Muscle of back (tissue), 11 donors: ENCODE data around the gene AGAP3. TPM values are rescaled to one million over a fixed set of nuclear protein-coding genes. Genes with fewer than 3 reads are reported as not detected.

ENCODE experiments used
- DNase-seq, 3 donors: peaks; one replicate each; pipeline versions ENCODE4 v3.0.0 to v3.0.0-alpha.2; 2013
- polyA plus RNA-seq, 10 donors: library from polyadenylated mRNA; unstranded; fragments of 120-200 nt; gene quantifications; one replicate each; pipeline ENCODE4 v1.2.1, GENCODE V29; 2013; ENCODE audit not compliant: insufficient read length in 10 of 10

Gene AGAP3
- polyA plus RNA-seq, 10 donors = 53.5 to 84.1 (median 67.8) TPM

DNA sequence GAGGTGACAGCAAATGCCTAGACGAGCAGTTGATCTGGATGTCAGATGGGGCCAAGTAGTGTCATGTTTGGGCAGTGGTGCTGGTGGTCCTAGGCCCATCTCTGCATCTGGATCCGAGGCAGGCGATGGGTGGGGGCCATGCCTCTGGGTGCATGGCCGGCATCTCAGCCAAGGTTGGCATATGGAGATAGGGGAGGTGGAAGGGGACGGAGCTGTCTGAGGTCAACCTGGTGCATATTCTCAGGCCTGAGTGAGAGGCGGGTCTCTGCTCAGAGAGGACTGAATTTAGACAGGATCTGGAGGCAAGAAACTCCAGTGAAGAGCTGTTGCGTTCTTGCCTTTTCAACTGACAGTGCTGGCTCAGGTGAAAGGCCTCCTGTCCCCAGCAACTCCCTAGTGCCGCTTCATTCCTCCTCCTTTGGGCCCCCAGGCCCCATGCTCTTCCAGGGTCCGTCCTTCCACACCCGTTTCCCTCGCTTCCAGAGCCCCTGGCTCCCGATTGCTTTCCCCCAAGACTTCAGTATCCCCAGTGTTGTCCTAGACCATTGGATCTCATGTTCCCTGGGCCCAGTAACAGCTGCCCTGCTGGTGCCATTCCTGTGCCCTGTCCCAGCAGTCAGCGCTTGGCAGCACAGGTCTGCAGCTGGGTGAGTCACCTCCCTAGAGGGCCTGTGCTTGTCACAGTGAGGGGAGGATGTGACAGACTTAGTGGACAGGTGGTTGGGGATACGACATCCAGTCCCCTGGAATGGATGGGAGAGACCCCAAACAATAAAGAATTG is 48.7 kb downstream of the AGAP3 start:
- DNase-seq = no peak

DNA sequence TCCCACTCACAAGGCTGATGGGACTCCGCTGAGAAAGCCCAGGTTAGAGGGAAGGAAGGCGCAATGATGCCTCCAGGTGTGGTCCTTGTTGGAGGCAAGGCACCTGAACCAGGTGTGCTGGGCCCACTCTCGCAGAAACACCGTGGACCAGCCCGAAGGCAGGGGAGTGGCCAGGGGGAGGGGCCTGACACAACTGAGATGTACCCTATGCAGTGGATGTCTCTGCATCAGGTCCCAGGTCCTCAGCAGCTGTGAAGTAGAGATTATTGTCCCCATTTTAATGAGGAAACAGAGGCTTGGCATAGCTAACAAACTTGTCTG is 49.2 kb downstream of the AGAP3 start:
- DNase-seq = no peak

DNA sequence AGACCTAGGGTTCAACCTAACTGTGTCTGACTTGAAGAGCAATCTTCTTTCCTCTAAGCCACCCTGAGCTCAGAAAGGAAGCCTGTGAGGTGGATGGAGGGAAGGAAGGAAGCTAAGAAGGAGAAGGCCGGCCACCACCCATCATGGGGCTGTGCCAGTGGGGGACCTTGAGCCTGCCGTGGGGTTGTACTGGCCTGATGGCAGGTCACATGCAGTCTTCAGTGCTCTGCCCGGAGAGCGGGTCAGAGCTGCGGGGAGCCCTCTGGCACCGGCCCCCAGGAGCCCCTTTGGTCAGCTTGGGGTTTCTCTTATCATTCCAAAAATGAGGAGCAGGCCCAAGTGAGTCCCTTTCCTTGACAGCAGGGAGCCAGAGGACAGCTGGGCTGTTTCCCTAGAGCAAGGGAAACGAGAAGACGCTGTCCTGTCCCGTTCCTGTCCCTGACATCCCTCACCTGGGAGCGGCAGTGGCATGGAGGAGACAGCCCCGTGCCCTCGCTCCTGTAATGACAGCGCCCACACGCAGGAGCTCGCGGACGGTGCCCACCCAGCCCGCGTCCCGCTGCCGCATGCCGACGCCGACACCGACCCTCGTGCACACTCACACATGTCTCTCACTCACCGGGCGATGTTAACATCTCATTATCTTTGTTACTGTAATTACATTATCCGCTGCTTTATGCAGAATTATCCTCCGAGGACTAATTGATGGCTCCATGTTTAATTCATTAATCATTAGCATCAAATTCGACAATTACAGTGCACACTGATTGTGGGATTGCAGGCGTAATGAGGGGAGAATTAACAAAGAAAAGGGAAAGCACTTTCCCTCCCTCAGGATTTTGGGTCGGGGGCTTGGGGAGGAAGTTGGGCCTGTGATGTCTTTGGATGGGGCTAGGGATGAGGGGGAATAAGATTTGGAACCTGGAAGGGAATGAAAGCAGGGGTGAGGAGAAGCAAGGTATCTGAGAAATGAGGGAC is 49.9 kb downstream of the AGAP3 start:
- no peak for DNase-seq

DNA sequence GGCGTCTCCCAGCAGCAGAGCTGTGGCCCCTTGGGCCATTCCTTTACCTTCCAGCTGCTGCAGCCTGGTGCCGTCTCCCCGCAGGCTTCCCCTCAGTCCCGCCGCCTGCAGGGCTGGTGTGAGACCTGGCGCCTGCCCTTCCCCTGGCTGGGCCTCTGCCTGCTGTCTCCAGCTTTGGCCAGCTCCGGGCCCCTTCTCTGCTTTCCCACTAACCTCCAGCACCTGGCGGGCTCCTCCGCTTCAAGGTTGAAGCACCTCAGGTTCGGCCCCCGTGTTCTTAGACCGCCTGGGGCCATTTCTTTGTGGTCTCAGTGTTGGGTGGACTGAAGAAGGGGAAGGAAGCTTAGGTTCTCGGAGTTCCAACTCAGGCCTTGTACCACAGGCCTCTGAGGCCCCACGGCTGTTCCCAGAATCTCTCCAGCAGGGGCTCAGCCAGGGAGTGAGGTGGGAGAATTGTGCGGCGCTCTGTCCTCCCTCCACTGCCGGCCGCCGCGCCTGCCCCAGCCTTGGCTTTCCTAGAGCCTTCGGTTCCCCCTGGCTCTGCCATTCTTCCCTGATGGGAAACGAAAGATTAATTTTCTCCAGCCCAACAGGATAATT is 50.9 kb downstream of the AGAP3 start:
- DNase-seq = peak in 1 of 3 donors; percentile 53

DNA sequence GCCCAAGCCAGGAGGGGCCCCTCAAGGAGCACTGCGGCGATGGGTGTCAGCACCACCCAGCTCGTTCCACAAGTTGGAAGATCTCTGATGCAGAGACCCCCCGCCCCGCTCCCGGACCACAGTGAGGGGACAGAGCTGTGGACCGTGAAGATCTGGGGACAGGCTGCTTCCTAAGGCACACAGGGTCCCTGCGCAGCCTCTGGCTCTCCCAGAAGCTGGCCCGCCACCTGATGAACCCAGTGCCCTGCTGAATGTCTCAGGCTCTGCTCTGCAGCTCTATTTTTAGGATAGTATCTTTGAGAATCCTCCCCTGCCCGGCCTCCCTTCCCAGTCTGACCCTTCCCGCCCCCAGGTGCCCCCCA is 51.5 kb downstream of the AGAP3 start:
- DNase-seq = no peak

DNA sequence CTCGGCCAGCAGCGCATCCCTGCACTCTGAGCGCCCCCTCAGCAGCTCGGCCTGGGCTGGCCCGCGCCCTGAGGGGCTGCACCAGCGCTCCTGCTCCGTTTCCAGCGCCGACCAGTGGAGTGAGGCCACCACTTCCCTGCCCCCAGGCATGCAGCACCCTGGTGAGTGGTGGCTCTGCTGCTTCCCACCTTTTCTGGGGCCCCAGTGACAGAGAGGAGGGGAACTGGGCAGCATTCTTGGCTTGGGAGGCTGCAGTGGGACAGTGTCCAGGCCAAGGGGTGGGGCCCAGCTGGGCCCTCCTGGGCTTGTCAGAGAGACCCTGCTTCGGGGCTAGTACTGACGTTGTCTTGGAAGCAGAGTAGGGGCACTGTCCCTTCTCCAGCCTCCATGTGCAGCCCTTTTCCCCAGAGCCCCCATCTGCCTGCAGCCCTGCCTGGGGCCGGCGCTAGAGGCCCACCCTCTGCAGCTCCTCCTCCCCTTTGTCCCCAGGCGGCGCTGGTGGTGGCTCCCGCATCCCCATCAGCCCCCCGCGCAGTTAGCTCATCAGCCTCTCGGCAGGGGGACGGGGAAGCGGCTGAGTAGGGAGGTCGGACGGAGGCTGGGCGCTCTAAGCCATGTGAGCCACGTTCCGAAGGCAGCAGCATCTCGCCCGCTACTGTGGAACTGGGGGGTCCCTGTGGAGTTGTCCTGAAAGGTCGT is 52.0 kb downstream of the AGAP3 start:
- DNase-seq = peak in 1 of 3 donors; percentile 27

DNA sequence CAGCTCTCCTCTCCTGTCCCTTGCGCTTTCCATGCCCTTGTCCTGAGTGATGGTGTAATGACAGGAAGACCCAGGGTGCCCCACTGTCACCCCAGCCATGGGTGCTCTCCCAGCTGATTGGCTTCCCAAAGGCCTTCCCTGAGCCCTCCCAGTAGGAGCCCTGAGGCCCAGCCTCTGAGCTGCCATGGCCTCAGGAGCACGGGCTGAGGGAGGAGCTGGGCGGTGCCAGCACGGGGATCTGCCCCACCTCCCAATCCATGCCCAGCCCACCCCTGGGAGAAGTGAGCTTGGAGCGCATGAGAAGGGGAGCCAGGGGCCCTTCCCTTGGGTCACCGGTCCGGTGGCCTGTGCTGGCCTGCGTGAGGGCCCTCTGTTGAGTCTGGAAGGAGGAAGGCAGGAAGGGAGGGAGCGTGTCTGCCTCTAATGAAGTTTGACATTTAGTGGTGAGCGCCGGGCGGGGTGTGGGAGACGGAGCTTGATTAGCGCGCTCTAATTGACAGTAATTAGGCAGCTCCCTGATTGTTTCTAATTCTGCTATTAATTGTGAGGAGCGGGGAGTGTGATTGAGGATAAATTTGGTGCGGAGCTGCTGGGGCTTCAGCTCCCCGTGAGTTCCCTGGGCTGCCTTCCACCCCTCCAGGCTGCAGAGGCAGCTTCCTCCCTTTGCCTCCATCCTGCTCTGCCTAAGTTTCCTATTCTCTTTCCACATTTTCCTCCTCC is 53.0 kb downstream of the AGAP3 start:
- DNase-seq = no peak

DNA sequence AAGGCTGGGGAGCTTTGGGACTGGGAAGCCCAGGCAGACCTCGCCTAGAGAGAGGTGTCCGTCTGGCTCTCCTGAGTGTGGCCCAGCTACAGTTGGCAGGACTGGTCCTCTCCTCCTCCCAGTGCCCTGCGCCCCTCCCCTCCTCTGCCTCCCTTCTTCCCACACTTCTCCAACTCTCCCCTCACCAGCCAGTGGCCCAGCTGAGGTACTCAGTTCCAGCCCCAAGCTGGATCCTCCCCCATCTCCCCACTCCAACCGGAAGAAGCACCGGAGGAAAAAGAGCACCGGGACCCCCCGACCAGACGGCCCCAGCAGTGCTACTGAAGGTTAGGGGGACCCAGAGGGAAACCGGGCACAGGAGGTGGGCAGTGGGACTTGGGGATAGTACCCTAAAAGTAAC is 53.5 kb downstream of the AGAP3 start:
- DNase-seq = no peak

DNA sequence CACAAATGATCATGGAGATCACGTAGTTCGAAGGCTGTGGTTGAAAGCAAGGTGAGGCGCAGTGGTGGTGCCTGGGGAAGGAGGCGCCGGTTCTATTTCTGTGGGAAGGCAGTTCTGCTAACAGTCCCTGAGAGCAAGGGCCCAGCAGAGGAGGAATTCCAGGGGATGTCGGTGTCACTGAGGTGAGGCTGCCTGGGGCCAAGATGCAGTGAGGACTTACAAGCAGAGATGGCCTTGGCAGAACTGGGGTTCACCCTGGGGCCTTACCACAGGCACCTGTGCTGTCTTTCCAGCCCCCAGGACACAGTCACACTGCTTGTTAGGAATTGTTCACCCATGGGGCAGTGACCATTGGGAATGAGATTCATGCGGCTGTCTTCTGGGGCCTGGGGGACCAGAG is 54.6 kb downstream of the AGAP3 start:
- DNase-seq = no peak

DNA sequence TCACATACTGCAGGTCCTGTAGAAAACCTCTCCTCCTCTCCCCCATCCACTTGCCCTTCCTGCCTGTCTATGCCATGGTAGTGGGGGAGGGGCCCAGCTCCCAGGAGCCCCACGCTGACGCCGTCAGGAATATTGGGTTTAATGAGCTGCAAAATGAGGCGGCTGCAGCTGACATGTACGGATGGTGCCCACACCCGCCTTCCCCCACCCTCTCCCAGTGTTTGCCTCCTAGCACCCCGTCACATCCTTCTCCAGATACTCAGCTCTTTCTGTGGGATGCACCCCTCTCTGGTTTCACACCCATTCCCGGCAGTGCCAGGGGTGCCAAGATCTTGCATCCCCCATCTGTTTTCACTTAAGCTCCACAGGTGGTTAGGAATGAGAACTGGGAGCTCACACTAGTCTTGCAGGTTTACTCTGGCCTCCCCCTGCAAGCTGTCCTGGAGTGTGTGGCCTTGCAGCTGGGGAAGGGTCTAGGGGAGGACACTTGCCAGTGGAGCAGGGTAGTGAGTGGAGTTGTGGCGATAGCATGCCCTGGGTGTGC is 55.1 kb downstream of the AGAP3 start:
- no peak for DNase-seq

DNA sequence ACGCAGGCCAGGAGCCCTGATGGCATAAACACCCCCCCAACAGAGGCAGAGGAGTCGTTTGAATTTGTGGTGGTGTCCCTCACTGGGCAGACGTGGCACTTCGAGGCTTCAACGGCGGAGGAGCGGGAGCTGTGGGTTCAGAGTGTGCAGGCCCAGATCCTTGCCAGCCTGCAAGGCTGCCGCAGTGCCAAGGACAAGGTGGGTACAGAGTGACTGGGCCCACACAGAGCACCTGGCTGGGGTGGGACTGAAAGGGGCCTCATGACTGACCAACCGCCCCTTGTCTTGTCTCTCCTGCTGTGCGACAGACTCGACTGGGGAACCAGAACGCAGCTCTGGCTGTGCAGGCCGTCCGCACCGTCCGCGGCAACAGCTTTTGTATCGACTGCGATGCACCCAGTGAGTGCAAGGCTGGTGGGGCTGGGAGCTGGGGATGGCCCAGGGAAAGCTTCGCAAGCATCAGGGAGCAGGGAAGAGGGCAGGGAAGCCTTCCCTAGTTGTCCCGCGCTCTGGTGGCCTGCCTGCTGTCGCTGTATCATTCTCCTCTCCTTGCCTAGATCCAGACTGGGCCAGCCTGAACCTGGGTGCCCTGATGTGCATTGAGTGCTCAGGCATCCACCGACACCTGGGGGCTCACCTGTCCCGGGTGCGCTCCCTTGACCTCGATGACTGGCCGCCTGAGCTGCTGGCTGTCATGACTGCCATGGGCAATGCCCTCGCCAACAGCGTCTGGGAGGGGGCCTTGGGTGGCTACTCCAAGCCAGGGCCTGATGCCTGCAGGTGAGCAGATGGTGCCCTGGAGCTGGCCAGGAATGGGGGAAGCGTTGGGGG is 55.8 kb downstream of the AGAP3 start:
- no peak for DNase-seq

DNA sequence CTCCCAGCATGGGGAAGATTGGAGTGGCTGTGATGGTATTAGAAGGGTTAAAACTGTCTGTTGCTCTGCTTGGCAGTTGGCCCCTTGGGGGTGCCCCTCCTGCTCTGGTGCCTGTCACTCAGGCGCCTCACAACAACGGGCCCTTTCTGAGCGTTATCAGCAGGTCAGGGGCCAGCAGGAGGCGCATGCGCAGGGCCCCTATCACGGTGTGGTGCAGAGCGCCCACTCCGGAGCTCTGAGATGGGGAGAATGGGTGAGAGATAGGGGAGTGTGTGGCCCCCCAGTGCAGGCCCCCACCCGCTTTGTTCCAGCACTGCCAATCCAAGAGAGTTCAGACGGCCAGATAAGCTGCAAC is 56.4 kb downstream of the AGAP3 start:
- DNase-seq = no peak

DNA sequence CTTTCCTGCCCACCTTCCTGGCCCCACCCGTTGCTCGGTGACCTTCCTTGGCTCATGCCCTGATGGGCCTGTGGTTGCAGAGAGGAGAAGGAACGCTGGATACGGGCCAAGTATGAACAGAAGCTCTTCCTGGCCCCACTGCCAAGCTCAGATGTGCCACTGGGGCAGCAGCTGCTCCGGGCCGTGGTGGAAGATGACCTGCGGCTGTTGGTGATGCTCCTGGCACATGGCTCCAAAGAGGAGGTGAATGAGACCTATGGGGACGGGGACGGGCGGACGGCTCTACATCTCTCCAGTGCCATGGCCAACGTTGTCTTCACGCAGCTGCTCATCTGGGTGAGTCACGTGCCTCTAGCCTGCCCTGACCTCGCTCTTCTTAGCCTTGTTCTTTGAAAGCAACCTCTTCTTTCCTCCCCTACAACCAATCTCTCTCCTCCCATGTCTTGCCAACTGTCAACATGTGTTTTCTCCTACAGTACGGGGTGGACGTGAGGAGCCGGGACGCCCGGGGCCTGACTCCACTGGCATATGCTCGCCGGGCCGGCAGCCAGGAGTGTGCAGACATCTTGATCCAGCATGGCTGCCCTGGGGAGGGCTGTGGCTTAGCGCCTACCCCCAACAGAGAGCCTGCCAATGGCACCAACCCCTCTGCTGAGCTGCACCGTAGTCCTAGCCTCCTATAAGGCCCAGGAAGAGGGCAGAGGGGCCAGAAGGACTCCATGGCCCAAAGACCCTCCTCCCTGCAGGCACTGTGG is 57.2 kb downstream of the AGAP3 start:
- peak; percentile 34 to 53 (median 42) for DNase-seq

DNA sequence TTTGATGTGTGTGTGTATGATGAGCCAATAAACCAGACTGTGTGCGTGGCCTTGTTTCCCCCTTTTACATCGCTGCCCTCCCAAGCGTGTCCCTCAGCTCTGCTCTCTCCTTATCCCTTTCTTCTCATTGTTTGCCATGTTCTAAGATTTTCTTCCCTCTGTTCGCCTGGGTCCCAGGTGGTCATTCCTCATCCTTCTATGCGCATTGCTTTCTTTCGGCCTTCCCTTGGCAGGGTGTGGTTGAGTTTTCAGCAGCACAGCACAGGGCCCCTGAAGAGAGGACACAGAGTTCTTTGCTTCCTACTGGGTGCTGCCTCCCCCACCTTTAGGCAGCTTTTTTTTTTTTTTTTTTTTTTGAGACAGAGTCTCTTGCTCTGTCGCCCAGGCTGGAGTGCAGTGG is 58.1 kb downstream of the AGAP3 start:
- DNase-seq = no peak

DNA sequence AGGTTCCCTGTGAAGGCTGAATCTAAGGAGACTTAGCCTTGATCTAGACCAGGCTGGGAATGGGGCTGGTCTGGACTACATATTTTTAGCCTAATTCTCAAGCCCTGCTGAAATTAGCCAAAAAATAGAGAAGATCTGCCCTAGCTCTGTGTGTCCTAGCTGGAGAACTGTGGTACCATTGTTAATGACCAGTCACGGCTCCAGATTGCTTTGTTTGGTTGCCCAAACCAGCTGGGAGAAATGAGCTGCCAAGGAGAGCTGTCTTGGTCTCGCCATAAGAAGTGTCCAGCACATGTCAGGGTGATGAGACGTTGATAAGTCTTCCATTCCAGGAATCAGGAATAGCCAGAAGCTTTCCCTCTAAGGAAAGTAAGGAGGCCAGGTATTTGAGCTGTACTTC is 60.5 kb downstream of the AGAP3 start:
- no peak for DNase-seq

DNA sequence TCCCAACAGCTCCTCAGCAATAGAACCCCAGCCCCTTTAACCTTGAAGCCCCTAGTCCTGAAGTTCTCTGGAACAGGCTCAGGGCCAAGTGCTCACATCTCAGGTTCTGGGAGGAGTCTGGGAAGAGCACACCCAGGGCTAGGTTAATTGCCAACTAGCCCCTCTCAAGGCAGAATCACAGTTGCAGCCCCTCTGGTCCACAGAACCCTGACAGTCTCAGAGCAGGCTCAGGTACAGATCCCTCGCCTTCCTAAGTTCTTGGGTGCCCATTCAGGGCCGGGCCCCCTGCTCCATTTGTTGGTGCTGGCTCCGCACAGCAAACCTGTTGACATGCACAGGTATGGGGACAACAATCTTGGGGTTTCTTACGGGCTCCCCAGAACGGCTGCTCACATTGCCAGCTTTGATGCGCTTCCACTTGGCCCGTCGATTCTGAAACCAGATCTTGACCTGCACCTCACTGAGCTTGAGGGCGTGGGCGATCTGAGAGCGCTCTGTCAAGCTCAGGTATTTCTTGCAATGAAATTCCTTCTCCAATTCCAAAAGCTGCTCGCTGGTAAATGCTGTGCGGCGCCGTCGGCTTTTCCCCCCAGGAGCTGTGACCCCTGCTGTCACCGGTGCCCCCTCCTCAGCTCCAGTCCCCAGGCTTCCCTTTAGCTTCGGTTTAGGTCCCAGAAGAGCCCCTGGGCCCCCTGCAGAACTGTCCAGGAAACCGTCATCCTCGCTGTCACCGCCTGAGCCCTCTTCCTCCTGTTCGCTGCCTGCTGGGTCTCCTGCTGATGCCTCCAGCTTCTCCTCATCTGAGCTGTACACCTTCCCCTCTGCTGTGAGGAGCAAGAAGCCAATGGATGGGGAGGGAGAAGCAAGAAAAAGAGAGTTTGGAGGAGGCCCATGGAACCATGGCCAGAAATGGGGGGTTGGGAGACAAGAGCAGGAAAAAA is 62.3 kb downstream of the AGAP3 start:
- DNase-seq = no peak

DNA sequence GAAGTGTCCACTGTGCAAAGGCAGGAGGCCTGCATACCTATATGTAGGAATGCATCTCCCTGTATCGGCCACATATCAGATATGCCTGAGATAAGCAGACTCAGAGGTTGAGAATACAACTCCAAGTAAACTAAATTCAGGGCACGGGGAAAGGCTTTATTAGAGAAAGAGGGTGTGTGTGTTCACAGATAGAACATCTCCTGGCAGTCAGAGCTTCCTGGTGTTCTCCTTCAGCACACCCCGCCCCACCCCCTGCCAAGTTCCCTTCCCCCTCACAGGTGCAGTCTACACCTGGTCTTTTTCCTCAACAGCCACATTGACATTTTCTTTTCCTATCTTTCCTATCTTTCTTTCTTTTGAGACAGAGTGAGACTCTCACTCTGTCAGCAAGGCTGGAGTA is 64.1 kb downstream of the AGAP3 start:
- DNase-seq = no peak
